ENCODE data around the gene RABIF. TPM values are rescaled to one million over a fixed set of nuclear protein-coding genes. Genes with fewer than 3 reads are reported as not detected.
"Not testable (repeated sequence)": the region's sequence is repeated elsewhere in the genome, so short reads cannot be mapped to it uniquely, and the experiment has no call there.

Gene RABIF
- total RNA-seq, 6 experiments from 2014 or later = 2.6 to 6.3 (median 4.5) TPM

GRCh38 chr1:202915146-202915545 lies 26.2 kb upstream of the RABIF start:
- peaks cover 5 to 78% (median 24%) of the 10 kb centered on the region in 4 donors for H3K36me3 ChIP-seq
- no peak overlapping the region for H3K27ac ChIP-seq
- H3K4me1 ChIP-seq = no peaks in the 10 kb centered on the region
- DNase-seq = no peak
- no peak for ATAC-seq
- intact Hi-C loops (cut with DNase I) = no loop called here
- H3K9me3 ChIP-seq = no peaks in the 10 kb centered on the region
- no peaks in the 10 kb centered on the region for H3K27me3 ChIP-seq
- no peak overlapping the region for H3K4me3 ChIP-seq
- TF ChIP-seq CTCF (IDR thresholded peaks at IDR 0.05) = no peak
- no peak for TF ChIP-seq POLR2A (IDR thresholded peaks at IDR 0.05)

- H3K27ac ChIP-seq; intact Hi-C loops (cut with DNase I); H3K4me3 ChIP-seq; H3K4me1 ChIP-seq; H3K9me3 ChIP-seq; DNase-seq; ATAC-seq; H3K27me3 ChIP-seq: not testable (repeated sequence)
- WGBS (ENCODE audit: insufficient coverage, low coverage, low lambda C conversion rate, missing lambda C conversion rate) = 80% methylated on average over 4 of the region's 4 CpGs
- peaks cover 5 to 80% (median 14%) of the 10 kb centered on the region in 4 donors for H3K36me3 ChIP-seq
Observed at GRCh38 chr1:202912476-202912875, 23.5 kb upstream of the RABIF start.

DNA sequence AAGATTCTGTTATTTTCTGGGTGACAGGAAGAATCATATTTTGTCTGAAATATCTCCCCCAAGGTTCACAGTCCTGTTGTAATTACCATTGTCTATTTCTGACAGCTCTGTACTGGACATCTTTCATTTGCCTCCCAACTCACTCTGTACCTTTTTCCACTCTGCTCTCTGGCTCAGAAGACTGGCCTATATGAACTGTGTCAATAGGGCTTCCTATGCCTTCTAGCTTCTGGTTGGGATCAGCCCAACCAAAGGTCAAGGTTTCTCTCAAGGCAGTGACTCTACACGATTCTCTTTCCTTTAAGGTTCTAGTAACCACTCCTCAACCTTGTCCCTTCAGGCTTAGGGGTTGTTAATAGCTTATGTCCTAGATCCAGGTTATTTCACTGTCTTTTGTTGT lies 20.5 kb upstream of the RABIF start:
- ATAC-seq = no peak
- DNase-seq = no peak
- no peak overlapping the region for H3K4me3 ChIP-seq
- H3K27me3 ChIP-seq = no peaks in the 10 kb centered on the region
- 75% methylated on average over 1 of the region's 1 CpG for WGBS (ENCODE audit: insufficient coverage, low coverage, low lambda C conversion rate, missing lambda C conversion rate)
- peaks cover 5 to 63% (median 13%) of the 10 kb centered on the region in 4 donors for H3K36me3 ChIP-seq
- intact Hi-C loops (cut with DNase I) = no loop called here
- no peak overlapping the region for H3K27ac ChIP-seq
- peaks cover 0 to 4% (median 0%) of the 10 kb centered on the region in 4 donors for H3K4me1 ChIP-seq
- no peaks in the 10 kb centered on the region for H3K9me3 ChIP-seq
- TF ChIP-seq CTCF (IDR thresholded peaks at IDR 0.05) = no peak
- no peak for TF ChIP-seq POLR2A (IDR thresholded peaks at IDR 0.05)

GRCh38 chr1:202908998-202909397 lies 20.0 kb upstream of the RABIF start:
- no peaks in the 10 kb centered on the region for H3K9me3 ChIP-seq
- no peaks in the 10 kb centered on the region for H3K27me3 ChIP-seq
- 81% methylated on average over 6 of the region's 6 CpGs for WGBS (ENCODE audit: insufficient coverage, low coverage, low lambda C conversion rate, missing lambda C conversion rate)
- H3K27ac ChIP-seq = no peak overlapping the region
- H3K4me1 ChIP-seq = peaks cover 0 to 4% (median 0%) of the 10 kb centered on the region in 4 donors
- intact Hi-C loops (cut with DNase I) = no loop called here
- H3K36me3 ChIP-seq = peaks cover 4 to 63% (median 13%) of the 10 kb centered on the region in 4 donors
- no peak for DNase-seq
- TF ChIP-seq CTCF (IDR thresholded peaks at IDR 0.05) = no peak
- no peak for TF ChIP-seq POLR2A (IDR thresholded peaks at IDR 0.05)
- ATAC-seq = peak in 3 of 4 donors; percentile 49 to 85 (median 62)
- no peak overlapping the region for H3K4me3 ChIP-seq

DNA sequence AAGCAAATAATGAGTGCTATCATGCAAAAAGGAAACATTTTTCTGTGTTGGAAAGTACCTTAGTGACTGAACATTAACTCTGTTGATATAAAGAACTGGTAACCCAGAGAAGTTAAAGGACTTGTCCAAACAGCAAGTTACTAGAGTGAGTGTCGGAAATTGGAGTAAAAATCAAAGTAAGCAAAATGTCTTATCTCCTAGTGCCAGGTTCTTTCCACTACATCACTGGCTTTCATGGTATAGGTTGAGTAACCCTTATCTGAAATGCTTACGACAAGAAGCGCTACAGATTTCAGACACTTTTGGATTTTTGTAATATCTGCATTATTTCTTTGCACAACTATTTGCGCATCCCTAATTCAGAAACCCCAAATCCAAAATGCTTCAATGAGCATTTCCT lies 16.4 kb upstream of the RABIF start:
- ATAC-seq = no peak
- no peak for TF ChIP-seq CTCF (IDR thresholded peaks at IDR 0.05)
- Histone ChIP-seq H3K4me1 (peaks cover 0 to 4% (median 0%) of the 10 kb centered on the region in 4 donors), H3K36me3 (peaks cover 0 to 53% (median 11%) of the 10 kb centered on the region in 4 donors), H3K27me3 (no peaks in the 10 kb centered on the region), H3K27ac (no peak overlapping the region), H3K4me3 (no peak overlapping the region), H3K9me3 (no peaks in the 10 kb centered on the region)
- intact Hi-C loops (cut with DNase I) = no loop called here
- WGBS (ENCODE audit: insufficient coverage, low coverage, low lambda C conversion rate, missing lambda C conversion rate) = 57% methylated on average over 3 of the region's 4 CpGs
- no peak for DNase-seq

- H3K4me1 ChIP-seq; H3K27ac ChIP-seq; DNase-seq; intact Hi-C loops (cut with DNase I); H3K9me3 ChIP-seq; H3K4me3 ChIP-seq; H3K27me3 ChIP-seq; ATAC-seq: not testable (repeated sequence)
- peaks cover 0 to 54% (median 10%) of the 10 kb centered on the region in 4 donors for H3K36me3 ChIP-seq
- 96% methylated on average over 4 of the region's 5 CpGs for WGBS (ENCODE audit: insufficient coverage, low coverage, low lambda C conversion rate, missing lambda C conversion rate)
Observed at GRCh38 chr1:202903808-202904207, 14.9 kb upstream of the RABIF start.
